ENCODE measurements around the gene C10orf143.
"Not testable (repeated sequence)": the region's sequence is repeated elsewhere in the genome, so short reads cannot be mapped to it uniquely, and the experiment has no call there.

C10orf143 gene

GRCh38 chr10:130027716-130028464 lies 82.7 kb downstream of the C10orf143 start:
- no peak for DNase-seq

DNA sequence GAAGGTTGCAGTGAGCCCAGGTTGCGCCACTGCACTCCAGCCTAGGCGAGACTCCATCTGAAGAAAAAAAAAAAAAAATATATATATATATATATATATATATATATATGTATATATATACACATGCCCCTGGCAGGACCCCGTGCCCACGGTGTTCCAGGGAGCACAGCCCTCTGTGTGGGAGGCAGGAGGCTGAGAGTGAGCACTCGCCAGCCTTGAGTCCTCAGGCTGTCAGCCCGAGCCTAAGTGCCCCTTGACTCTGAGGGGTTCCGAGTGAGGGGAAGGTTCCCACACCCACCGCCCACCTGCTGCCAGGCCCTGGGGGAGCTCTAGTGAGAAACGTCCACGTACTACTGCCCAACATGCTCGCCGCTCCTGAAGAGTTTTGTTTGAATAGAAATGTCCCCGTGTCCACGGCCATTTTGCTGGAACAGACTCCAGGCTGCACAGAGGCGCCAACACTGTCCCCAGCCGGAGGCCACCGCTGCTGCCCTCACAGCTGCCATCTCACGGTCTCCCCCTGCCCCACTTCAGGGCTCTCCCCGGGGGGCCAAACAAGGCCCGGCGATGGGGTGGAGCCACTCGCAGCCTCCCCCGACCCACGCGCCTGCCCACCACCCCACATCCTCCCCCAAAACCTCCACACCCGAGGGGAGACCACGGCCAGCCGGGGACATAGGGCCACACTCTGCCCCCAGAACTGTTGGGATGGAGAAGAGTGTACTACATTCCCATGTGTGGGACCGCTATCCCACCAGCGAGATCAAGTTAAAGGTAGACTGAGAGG lies 83.8 kb downstream of the C10orf143 start:
- DNase-seq: no peak

DNA sequence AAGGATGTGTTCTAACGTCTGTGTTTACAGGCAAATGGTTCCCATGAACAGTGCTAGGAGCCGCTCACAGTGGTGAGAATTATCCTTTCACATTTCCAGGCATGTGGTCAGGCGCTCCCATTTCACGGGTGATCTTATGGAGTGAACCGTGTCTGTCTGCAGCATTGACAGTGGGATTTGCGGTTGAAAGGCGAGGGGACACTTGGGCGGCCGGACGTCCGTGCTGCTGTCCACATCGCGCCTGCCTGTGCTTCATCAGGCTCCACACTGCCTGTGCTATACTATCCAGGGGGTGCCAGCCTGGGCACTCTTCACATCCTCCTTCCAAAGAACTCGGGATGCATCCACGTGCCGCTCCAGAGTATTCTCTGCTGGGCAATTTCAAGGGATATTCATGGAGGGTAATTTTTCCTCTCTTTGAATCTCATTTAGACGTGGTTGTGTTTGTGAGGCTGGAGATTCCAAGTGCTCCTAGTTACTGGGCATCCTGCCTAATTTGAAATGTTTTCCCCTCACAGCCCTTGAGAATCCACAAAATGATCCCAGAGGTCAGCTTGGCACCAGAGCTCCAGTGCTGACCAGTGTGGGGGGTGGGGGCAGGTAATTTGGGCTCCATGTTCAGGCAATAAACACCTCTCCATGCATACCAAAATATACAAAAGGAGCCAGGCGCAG lies 84.7 kb downstream of the C10orf143 start:
- no peak for DNase-seq

GRCh38 chr10:130025326-130025725 lies 85.3 kb downstream of the C10orf143 start:
- DNase-seq: no peak

GRCh38 chr10:130024779-130025325 lies 85.8 kb downstream of the C10orf143 start:
- no peak for DNase-seq

DNA sequence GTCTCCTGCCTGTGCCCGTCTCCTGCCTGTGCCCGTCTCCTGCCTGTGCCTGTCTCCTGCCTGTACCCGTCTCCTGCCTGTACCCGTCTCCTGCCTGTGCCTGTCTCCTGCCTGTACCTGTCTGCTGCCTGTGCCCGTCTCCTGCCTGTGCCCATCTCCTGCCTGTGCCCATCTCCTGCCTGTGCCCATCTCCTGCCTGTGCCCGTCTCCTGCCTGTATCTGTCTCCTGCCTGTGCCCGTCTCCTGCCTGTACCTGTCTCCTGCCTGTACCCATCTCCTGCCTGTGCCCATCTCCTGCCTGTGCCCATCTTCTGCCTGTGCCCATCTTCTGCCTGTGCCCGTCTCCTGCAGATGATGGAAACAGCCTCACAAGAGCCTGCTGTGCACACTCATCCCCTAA lies 86.3 kb downstream of the C10orf143 start:
- DNase-seq: not testable (repeated sequence)

GRCh38 chr10:130023454-130024230 lies 87.0 kb downstream of the C10orf143 start:
- DNase-seq: no peak

DNA sequence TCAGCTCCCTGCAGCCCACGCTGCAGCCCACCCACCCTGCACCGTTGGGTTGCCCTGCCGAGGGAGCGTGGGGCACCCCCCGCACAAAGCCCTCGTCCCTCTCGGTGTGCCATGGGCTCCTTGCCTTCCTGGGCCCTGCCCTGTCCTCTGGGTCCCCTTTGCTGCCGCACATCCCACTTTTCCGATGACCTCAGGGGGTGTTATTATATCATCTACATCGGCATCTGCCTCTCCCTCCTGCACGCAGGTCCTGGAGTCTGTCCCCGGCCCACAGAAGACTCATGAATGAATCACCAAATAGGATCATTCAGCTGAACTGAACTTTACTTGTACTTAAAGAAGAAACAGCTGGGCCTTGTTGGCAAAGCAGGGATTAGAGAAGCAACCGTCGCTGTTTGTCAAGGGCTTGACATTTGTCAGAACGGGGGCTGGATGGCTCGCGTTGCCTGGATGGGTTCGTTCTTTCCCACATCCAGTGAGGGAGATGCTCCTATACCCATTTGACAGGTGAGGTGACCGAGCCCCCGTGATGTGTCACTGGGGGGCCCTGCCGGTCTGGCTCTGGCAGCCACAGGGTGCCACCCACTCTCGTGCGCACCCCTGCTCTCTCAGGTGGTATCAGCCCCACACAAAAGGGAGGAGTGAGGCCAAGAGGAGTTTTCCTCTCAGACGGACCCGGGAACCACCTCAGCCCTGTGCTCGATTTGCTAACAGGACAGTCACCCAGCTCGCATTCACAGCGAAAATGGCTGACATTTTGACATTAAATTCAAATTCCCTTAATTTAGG lies 87.9 kb downstream of the C10orf143 start:
- DNase-seq: peak; percentile 13

GRCh38 chr10:130022086-130022485 lies 88.5 kb downstream of the C10orf143 start:
- DNase-seq: no peak

DNA sequence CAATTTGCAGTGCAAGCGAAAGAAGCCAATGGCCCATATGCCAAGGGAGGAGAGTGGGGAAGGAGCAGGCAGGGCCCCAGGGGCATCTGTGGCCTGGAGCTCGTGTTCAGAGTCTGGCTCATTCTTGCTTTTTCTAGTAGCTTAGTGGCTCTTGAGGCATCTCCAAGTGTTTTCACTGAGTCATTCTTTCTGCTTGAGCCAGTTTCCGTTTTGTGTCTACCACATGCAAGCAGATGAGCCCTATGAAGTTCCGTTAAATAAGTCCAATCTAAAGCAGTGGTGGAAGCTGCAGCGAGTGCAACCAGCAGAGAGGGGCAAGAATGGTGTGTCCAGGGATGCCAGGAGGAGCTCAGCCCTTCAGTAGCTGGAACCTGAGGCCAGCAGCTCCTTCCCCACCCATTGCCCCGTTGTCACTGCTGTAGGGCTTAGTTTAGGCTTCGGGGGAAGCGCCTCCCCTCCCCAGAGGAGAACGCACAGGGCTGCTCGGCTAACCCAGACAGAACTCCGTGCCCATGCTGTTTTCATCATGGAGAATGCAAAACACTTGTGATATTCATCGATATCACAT lies 89.2 kb downstream of the C10orf143 start:
- DNase-seq: peak; percentile 36

DNA sequence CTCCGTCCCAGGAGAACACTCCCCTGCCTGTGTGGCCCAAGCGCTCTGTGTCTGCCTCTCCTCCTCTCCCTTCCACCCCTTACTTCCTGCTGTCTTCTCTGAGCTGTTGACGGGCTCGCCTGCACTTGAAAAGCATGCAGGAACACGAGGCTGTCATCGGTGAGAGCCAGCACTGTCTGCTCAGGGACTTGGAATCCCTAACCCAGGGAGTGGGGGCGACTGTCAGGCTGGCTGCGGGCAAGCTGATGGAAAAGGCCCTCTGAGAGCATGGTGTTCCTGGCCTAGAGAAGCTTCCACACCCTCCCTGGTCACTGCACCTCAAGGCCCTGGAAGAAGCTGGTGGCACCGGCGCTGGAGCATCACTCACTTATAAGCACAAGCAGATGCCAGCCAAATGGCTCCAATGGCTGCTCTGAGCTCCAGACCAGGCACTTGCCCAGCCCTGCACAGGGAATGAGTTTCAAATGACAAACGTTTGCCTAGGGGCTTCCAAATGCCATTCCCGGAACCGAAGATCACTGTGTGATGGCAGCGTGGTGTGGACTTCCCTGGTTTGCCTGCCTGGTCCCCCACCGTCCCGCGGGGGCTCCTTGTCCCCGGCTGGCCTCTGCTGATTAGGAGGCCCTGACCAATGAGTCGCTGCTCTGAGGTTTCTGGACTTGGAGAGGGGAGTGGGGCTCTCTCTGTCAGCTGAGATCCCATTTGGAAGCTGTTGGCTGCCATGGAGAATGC lies 89.8 kb downstream of the C10orf143 start:
- no peak for DNase-seq

- DNase-seq: no peak
Observed at GRCh38 chr10:130018730-130019185, 91.9 kb downstream of the C10orf143 start.

DNA sequence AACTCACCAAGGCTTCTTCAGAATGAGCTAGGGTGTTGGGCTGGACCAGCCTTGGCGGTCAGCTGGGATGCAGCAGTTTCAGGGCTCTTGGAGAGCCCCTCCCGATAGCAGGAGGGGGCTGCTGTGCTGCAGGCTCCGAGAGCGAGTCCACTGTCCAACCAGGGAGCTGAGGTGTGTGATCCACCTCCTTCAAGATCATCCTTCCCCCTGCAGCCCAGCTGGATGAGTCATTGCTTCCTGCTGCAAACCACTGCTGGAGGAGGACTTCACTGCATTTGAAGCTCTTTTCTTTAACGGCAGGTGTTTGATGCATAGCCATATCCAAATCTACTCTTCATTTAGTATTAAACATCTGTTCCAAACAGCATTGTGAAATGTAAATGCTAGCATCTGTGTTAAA lies 92.4 kb downstream of the C10orf143 start:
- DNase-seq: no peak

GRCh38 chr10:130017631-130018022 lies 93.0 kb downstream of the C10orf143 start:
- DNase-seq: no peak

GRCh38 chr10:130016993-130017630 lies 93.5 kb downstream of the C10orf143 start:
- DNase-seq: no peak

DNA sequence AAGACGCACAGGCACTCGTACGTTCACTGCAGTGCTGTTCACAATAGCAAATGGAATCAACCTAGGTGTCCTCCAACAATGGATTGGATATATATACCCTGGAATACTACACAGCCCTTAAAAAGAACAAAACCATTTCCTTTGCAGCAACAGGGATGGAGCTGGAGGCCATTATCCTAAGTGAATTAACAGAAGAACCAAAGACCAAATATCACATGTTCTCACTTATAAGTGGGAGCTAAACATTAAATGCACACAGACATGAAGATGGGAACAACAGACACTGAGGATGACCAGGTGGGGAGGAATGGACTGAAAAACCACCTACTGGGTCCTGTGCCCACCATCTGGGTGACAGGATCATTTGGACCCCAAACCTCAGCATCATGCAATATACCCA lies 94.5 kb downstream of the C10orf143 start:
- no peak for DNase-seq

- DNase-seq: no peak
Observed at GRCh38 chr10:130015075-130015695, 95.4 kb downstream of the C10orf143 start.

- no peak for DNase-seq
Observed at GRCh38 chr10:130014263-130015074, 96.2 kb downstream of the C10orf143 start.
